OCI-LY1 (cell line): ENCODE results near the gene MEG3.

ENCODE experiments used
- H2AFZ ChIP-seq: fragments of 200-600 bp; sonication (generic), shearing (Covaris generic); 2 replicates; pipeline ENCODE4 v1.6.0; 2014; ENCODE audit warnings: antibody characterized with exemption, mild to moderate bottlenecking, low read length
- H3F3A ChIP-seq: fragments of 200-600 bp; sonication (generic), shearing (Covaris generic); 2 replicates; pipeline ENCODE4 v1.6.0; 2014; ENCODE audit warnings: mild to moderate bottlenecking, antibody characterized with exemption, low read length, moderate library complexity; ENCODE audit not compliant: insufficient read depth
- H3K27ac ChIP-seq: fragments of 200-600 bp; sonication (generic); 2 replicates; pipeline ENCODE4 v1.5.1; 2014; ENCODE audit warnings: low read length, mixed run types, mild to moderate bottlenecking, low read depth; ENCODE audit not compliant: poor library complexity, severe bottlenecking
- H3K27me3 ChIP-seq: fragments of 200-600 bp; sonication (generic); 2 replicates; pipeline ENCODE4 v1.6.0; 2014; ENCODE audit warnings: antibody characterized with exemption, mild to moderate bottlenecking, low read length, moderate library complexity; ENCODE audit not compliant: insufficient read depth
- H3K36me3 ChIP-seq: fragments of 200-600 bp; sonication (generic); 2 replicates; pipeline ENCODE4 v1.6.1; 2014; ENCODE audit warnings: mild to moderate bottlenecking, antibody characterized with exemption, low read length, moderate library complexity, mixed read lengths; ENCODE audit not compliant: insufficient read depth
- H3K4me1 ChIP-seq: fragments of 200-600 bp; sonication (generic); 2 replicates; pipeline ENCODE4 v1.5.1; 2014; ENCODE audit warnings: mild to moderate bottlenecking, low read length, moderate library complexity; ENCODE audit not compliant: insufficient read depth, severe bottlenecking
- H3K4me2 ChIP-seq: fragments of 200-600 bp; sonication (generic), shearing (Covaris generic); 2 replicates; pipeline ENCODE4 v1.6.1; 2014; ENCODE audit warnings: low read length
- H3K4me3 ChIP-seq: fragments of 200-600 bp; sonication (generic); 2 replicates; pipeline ENCODE4 v1.5.1; 2014; ENCODE audit warnings: low read length, low read depth, mild to moderate bottlenecking, mixed read lengths; ENCODE audit not compliant: poor library complexity, severe bottlenecking
- H3K79me2 ChIP-seq: fragments of 200-600 bp; shearing (Covaris generic); 2 replicates; pipeline ENCODE4 v1.6.1; 2016; ENCODE audit warnings: mixed run types, low read length, mixed read lengths; ENCODE audit not compliant: insufficient read depth
- H3K9ac ChIP-seq: fragments of 200-600 bp; sonication (generic), shearing (Covaris generic); 2 replicates; pipeline ENCODE4 v1.6.1; 2014; ENCODE audit warnings: mild to moderate bottlenecking, low read length, mixed read lengths
- H3K9me2 ChIP-seq: fragments of 200-600 bp; sonication (generic), shearing (Covaris generic); 2 replicates; pipeline ENCODE4 v1.6.1; 2014; ENCODE audit warnings: low read depth, mild to moderate bottlenecking, low read length, mixed read lengths
- H3K9me3 ChIP-seq: fragments of 200-600 bp; shearing (Covaris generic); 2 replicates; pipeline ENCODE4 v1.6.1; 2014; ENCODE audit warnings: low read length, mixed read lengths
- H4K20me1 ChIP-seq: fragments of 200-600 bp; sonication (generic), shearing (Covaris generic); 2 replicates; pipeline ENCODE4 v1.6.0; 2016; ENCODE audit warnings: mild to moderate bottlenecking, low read length; ENCODE audit not compliant: insufficient read depth
- EZH2 ChIP-seq: fragments of 200-600 bp; sonication (generic), shearing (Covaris generic); IDR thresholded peaks from 2 replicates; pipeline ENCODE4 v1.8.0; 2017; ENCODE audit warnings: borderline replicate concordance, mixed run types, mild to moderate bottlenecking, antibody characterized with exemption, low read length, moderate library complexity, mixed read lengths
- TF ChIP-seq, protein P1 (sequence below): fragments of 200-600 bp; sonication (generic), shearing (Covaris generic); IDR thresholded peaks from 2 replicates; pipeline ENCODE4 v1.5.1; 2017; ENCODE audit warnings: mild to moderate bottlenecking, antibody characterized with exemption, low read length, moderate library complexity, mixed read lengths

The MEG3 gene

DNA sequence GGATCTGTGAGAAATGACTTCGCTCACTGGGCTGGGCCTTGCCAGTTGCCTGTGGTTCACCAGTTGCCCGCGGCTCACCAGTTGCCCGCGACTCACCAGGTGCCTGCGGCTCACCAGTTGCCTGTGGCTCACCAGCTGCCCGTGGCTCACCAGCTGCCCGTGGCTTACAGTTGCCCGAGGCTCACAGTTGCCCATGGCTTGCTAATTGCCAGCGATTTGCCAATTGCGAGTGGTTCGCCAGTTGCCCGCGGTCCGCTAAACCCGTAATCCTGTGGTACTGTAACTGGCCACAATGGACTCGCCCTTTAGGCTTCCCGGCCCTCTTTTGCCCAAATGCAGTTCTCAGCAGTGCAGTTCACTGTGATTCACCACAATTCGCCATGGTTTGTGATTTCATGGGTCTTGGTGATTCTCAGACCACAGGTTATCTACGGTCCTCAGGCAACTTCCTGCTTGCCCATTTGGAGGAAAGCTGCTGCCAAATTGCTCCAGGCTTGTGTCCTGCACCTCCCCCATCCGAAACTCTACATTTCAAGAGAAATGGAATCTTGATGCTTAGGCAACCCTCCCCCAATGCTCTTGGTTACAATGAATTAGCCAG, 15.0 kb upstream of the MEG3 start:
- no peaks in the 10 kb centered on the region for H3F3A ChIP-seq
- H3K36me3 ChIP-seq: no peaks in the 10 kb centered on the region; the same call in 1 of the 2 replicates
- peaks cover 4% of the 10 kb centered on the region; the same call in 1 of the 2 replicates for H3K9me3 ChIP-seq
- H3K27me3 ChIP-seq: no peaks in the 10 kb centered on the region; the same call in 1 of the 2 replicates
- no peak for TF ChIP-seq EZH2
- TF ChIP-seq, protein P1, sequence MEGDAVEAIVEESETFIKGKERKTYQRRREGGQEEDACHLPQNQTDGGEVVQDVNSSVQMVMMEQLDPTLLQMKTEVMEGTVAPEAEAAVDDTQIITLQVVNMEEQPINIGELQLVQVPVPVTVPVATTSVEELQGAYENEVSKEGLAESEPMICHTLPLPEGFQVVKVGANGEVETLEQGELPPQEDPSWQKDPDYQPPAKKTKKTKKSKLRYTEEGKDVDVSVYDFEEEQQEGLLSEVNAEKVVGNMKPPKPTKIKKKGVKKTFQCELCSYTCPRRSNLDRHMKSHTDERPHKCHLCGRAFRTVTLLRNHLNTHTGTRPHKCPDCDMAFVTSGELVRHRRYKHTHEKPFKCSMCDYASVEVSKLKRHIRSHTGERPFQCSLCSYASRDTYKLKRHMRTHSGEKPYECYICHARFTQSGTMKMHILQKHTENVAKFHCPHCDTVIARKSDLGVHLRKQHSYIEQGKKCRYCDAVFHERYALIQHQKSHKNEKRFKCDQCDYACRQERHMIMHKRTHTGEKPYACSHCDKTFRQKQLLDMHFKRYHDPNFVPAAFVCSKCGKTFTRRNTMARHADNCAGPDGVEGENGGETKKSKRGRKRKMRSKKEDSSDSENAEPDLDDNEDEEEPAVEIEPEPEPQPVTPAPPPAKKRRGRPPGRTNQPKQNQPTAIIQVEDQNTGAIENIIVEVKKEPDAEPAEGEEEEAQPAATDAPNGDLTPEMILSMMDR: no peak
- no peaks in the 10 kb centered on the region for H3K79me2 ChIP-seq
- no peak overlapping the region for H3K4me3 ChIP-seq
- H4K20me1 ChIP-seq: no peaks in the 10 kb centered on the region
- H3K9me2 ChIP-seq: no peaks in the 10 kb centered on the region
- no peak overlapping the region for H3K4me2 ChIP-seq
- no peak overlapping the region for H3K27ac ChIP-seq
- H2AFZ ChIP-seq: no peak overlapping the region
- no peak overlapping the region for H3K9ac ChIP-seq
- H3K4me1 ChIP-seq: no peaks in the 10 kb centered on the region

DNA sequence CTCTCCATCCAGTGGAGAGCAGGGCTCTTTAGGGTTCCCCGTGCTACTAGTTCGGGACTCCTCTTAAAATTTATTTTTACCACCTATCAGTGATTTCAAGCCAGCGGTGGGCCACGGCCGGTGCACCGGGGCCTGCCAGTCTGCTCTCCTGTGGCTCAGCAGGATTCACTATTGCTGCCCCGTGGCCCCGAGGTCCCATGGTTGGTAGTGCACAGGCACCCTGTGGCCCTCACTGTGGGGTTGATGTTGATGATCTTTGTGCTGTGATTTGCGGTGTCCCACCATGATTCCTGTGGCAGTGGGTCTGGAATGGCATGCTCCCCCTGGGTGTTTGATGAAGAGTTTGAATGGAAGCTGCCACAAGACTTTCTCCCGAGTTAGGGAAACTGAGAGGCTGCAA, 12.6 kb upstream of the MEG3 start:
- H3K9me3 ChIP-seq: peaks cover 4% of the 10 kb centered on the region; the same call in 1 of the 2 replicates
- H3K4me2 ChIP-seq: no peak overlapping the region
- H3K79me2 ChIP-seq: no peaks in the 10 kb centered on the region
- no peaks in the 10 kb centered on the region; the same call in 1 of the 2 replicates for H3K36me3 ChIP-seq
- no peaks in the 10 kb centered on the region for H3F3A ChIP-seq
- H2AFZ ChIP-seq: no peak overlapping the region
- H4K20me1 ChIP-seq: no peaks in the 10 kb centered on the region
- H3K9me2 ChIP-seq: no peaks in the 10 kb centered on the region
- TF ChIP-seq EZH2: no peak
- TF ChIP-seq, protein P1: no peak
- no peak overlapping the region for H3K27ac ChIP-seq
- no peak overlapping the region for H3K9ac ChIP-seq
- no peaks in the 10 kb centered on the region; the same call in 1 of the 2 replicates for H3K27me3 ChIP-seq
- H3K4me3 ChIP-seq: no peak overlapping the region
- H3K4me1 ChIP-seq: no peaks in the 10 kb centered on the region

DNA sequence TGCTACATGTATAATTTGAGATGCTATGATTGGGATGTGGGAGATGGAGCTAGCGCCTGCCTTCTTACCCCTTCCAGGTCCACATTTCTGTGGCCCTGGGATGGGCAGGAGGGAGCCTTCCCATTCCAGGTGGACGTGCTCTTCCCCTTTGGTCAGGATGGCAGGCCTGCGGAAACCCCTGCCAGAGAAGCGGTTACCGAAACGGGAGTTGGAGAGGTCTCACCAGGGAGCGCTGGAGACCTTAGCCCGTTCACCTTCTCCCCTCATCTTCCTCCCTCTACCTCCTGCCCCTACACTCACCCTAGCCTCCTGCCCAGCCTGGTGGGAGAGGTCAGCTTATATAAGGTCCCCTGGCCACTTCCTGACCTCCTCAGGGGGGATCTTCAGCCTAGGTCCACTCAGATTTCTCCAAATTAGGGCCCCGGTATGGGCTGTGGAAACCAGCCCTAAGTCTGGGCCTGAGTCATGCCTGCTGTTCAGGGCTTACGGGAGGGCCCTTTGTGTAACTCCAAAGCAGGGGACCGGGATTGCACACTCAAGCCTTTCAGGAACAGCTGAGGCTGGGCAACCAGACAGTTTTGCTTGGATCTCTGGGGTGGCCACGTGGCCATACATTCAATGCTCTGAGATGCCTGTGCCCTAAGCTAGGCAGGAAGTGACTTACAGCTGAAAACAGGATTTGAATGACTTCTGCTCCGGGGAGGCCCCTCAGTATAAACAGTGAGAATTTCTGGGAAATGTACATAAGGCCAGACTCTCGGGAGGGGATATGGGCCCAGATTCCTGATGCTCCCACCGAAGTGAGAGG, 10.2 kb upstream of the MEG3 start:
- Histone ChIP-seq H3K9me2 (no peaks in the 10 kb centered on the region), H3K27me3 (no peaks in the 10 kb centered on the region; the same call in 1 of the 2 replicates), H4K20me1 (no peaks in the 10 kb centered on the region), H3K79me2 (no peaks in the 10 kb centered on the region), H3K4me2 (no peak overlapping the region), H3K36me3 (no peaks in the 10 kb centered on the region), H3K9ac (no peak overlapping the region), H3K9me3 (peaks cover 4% of the 10 kb centered on the region; the same call in 1 of the 2 replicates), H3K4me3 (no peak overlapping the region), H2AFZ (no peak overlapping the region), H3K27ac (no peak overlapping the region), H3K4me1 (no peaks in the 10 kb centered on the region), H3F3A (no peaks in the 10 kb centered on the region)
- TF ChIP-seq, protein P1: no peak
- no peak for TF ChIP-seq EZH2
